GM19025 (cell line): ENCODE data around the gene TBKBP1.
"Not testable (repeated sequence)": the region's sequence is repeated elsewhere in the genome, so short reads cannot be mapped to it uniquely, and the experiment has no call there.

Experiments used
- ATAC-seq: cut with Tn5 transposase; IDR thresholded peaks from one replicate; pipeline ENCODE4 v1.9.1; 2021; ENCODE audit warnings: mild to moderate bottlenecking, low read depth, moderate library complexity; ENCODE audit not compliant: unreplicated experiment

TBKBP1 gene

DNA sequence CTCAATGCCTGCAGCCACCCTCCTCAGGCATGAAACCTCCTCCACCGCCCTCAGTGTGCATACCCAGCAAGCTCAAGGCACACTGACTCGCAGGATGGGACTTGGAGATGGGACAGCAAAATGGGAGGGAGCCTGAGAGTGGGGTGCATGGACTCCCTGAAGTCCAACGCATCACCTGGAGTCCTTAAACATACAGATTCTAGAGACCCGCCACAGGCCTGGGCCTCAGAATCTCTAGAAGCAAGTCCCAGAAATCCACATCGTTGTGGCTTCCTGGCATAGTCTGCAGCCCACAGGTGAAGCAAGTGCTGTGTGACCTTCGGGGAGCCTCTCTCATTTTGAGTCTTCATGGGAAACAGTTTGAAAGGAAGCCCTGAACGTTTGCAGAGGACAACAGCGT lies 35.5 kb downstream of the TBKBP1 start:
- ATAC-seq, result no peak

GRCh38 chr17:47730681-47731080 lies 36.7 kb downstream of the TBKBP1 start:
- ATAC-seq, result no peak

DNA sequence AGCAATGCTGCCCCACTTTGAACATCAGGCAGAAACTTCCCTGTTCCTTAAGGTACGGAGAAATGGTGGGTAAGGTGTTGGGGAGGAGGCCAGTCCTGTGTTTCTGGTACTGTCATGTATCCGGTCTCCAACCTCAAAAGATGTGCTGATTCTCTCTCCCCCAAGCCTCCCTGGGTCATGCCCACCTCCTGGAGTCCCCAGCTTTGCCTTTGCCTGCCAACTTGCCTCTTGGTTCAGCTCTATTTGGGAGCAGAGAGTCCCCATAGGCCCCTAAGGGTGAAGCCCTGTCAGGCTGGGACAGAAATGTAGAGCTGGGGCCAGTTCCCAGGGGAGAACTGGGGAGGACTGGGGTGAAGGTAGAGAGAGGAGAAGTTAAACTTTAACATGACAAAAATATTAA lies 37.4 kb downstream of the TBKBP1 start:
- no peak for ATAC-seq

- no peak for ATAC-seq
Measured at GRCh38 chr17:47732399-47733046, 38.6 kb downstream of the TBKBP1 start.

DNA sequence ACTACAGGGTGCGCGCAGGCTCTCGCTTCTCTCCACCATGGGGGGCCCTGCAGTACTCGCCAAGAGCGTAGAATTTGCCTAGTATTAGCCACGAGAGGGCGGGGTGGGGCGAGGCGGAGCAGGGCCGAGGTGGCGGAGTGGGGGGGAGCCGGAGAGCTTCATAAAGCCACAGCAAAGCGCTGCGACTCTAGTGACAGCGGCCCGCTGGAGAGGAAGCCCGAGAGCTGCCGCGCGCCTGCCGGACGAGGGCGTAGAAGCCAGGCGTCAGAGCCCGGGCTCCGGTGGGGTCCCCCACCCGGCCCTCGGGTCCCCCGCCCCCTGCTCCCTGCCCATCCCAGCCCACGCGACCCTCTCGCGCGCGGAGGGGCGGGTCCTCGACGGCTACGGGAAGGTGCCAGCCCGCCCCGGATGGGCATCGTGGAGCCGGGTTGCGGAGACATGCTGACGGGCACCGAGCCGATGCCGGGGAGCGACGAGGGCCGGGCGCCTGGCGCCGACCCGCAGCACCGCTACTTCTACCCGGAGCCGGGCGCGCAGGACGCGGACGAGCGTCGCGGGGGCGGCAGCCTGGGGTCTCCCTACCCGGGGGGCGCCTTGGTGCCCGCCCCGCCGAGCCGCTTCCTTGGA lies 39.2 kb downstream of the TBKBP1 start, which contains the start of gene TBX21:
Gene TBX21 (plus strand): TSS at position 190 of the 627 bp plus-strand sequence. CDS start 219 bp downstream, at position 409.
- peak; percentile 64 for ATAC-seq

DNA sequence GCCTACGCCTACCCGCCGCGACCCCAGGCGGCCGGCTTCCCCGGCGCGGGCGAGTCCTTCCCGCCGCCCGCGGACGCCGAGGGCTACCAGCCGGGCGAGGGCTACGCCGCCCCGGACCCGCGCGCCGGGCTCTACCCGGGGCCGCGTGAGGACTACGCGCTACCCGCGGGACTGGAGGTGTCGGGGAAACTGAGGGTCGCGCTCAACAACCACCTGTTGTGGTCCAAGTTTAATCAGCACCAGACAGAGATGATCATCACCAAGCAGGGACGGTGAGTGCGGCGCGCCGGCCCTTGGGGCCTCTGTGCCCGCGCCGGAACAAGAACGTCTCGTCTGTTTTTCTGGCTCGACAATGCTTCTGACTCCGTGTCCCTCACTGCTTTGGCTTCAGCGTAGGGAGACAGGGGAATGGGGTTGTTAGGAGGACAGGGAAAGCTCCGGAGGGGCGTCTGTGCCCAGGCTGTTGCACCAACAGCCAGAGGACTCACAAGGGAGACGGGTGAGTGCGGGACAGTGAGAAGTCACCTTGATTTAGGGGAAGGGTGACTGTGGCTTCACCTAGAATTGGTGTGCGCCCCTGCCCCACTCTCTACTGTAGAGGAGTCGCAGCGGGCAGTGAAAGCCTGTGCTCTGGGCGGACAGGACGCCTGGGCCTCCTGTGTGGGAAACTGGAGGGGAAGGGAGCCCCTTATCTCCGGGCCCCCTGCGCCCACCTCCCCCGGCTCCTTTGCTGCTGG lies 39.9 kb downstream of the TBKBP1 start:
- peak; percentile 15 for ATAC-seq

- ATAC-seq, result no peak
Measured at GRCh38 chr17:47735139-47735464, 41.1 kb downstream of the TBKBP1 start.

DNA sequence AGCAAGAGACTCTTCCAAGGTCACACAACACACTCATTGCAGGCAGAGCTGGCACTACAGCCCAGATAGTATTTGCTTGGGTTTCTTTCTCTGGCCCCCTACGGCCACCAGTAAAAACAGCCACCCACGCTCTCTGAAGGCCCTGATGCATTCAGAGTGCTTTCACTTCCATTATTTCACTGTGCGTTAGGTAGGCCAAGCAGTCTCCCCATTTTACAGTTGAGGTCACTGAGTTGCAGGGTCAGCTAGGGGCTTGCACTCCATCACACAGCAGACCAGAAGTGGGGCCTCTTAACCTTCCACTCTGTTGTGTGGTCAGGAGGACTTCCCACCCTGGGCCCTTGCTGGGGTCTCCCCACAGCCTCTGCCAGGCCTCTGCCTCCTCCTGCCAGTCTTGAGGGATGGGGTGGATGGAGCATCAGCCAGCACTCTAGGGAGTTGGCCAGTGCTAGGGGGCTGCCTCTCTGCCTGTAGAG lies 41.6 kb downstream of the TBKBP1 start:
- peak; percentile 38 for ATAC-seq

GRCh38 chr17:47736501-47737495 lies 42.8 kb downstream of the TBKBP1 start:
- ATAC-seq, result no peak

- no peak for ATAC-seq
Measured at GRCh38 chr17:47738178-47738577, 44.2 kb downstream of the TBKBP1 start.

- ATAC-seq, result no peak
Measured at GRCh38 chr17:47739150-47739549, 45.2 kb downstream of the TBKBP1 start.

- ATAC-seq, result not testable (repeated sequence)
Measured at GRCh38 chr17:47739945-47740344, 46.0 kb downstream of the TBKBP1 start.

- no peak for ATAC-seq
Measured at GRCh38 chr17:47741109-47741792, 47.3 kb downstream of the TBKBP1 start.

DNA sequence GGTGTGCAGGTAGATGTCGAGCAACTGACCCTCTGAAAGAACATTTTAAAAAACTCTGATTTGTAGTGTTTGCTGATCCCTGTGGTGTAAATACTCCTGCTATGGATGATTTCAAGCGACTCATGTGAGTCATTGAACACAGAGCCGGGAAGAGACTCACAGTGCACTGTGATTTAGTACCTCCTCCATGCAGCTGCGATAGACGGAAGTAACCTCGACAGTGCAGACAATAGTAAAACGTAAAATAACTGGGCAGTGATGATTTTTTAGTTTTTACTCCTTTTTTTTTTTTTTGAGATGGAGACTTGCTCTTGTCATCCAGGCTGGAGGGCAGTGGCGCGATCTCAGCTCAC lies 47.8 kb downstream of the TBKBP1 start:
- ATAC-seq, result no peak

GRCh38 chr17:47742319-47743181 lies 48.6 kb downstream of the TBKBP1 start:
- ATAC-seq, result no peak

DNA sequence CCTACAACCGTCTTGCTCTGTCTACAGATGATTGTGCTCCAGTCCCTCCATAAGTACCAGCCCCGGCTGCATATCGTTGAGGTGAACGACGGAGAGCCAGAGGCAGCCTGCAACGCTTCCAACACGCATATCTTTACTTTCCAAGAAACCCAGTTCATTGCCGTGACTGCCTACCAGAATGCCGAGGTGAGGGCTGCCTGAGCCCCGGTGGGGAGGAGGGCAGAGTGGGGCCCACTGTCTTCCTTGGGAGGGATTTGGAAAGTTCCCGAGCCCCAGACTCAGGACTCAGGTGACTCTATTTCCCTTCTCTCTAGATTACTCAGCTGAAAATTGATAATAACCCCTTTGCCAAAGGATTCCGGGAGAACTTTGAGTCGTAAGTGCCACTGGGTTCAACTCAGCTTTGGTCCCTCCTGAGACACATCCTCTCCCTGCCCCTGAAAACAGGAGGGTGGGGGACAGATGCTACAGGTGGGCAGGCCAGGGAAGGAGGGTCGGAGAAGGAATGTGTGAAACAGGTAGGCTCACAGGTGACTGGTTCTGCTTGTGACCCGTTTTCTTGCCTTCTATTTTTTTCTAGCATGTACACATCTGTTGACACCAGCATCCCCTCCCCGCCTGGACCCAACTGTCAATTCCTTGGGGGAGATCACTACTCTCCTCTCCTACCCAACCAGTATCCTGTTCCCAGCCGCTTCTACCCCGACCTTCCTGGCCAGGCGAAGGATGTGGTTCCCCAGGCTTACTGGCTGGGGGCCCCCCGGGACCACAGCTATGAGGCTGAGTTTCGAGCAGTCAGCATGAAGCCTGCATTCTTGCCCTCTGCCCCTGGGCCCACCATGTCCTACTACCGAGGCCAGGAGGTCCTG lies 50.4 kb downstream of the TBKBP1 start:
- no peak for ATAC-seq

DNA sequence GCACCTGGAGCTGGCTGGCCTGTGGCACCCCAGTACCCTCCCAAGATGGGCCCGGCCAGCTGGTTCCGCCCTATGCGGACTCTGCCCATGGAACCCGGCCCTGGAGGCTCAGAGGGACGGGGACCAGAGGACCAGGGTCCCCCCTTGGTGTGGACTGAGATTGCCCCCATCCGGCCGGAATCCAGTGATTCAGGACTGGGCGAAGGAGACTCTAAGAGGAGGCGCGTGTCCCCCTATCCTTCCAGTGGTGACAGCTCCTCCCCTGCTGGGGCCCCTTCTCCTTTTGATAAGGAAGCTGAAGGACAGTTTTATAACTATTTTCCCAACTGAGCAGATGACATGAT lies 51.0 kb downstream of the TBKBP1 start:
- no peak for ATAC-seq

GRCh38 chr17:47751471-47751870 lies 57.5 kb downstream of the TBKBP1 start:
- no peak for ATAC-seq
